DND-41 (cell line): ENCODE data around the gene B3GNT7.

Source experiments
- ATAC-seq: fragments of 200-7000 bp; cut with Tn5 transposase; 3 replicates; pipeline ENCODE4 v1.9.1; 2021; ENCODE audit warnings: low read depth; ENCODE audit not compliant: insufficient read depth
- DNase-seq: peaks from one replicate; pipeline ENCODE4 v3.0.0-alpha.2; 2020
- H2AFZ ChIP-seq: 2 replicates; pipeline ENCODE4 v1.6.0; 2012; ENCODE audit warnings: low read depth, low read length
- H3K27ac ChIP-seq: 2 replicates; pipeline ENCODE4 v1.5.1; 2012; ENCODE audit warnings: low read length, inconsistent platforms
- H3K27me3 ChIP-seq: fragments of 200-600 bp; sonication (generic); 2 replicates; pipeline ENCODE4 v1.6.0; 2012; ENCODE audit warnings: low read length, mild to moderate bottlenecking, inconsistent platforms; ENCODE audit not compliant: insufficient read depth, poor library complexity
- H3K36me3 ChIP-seq: 2 replicates; pipeline ENCODE4 v1.5.1; 2012; ENCODE audit warnings: low read length, inconsistent platforms; ENCODE audit not compliant: insufficient read depth
- H3K4me1 ChIP-seq: 2 replicates; pipeline ENCODE4 v1.5.1; 2012; ENCODE audit warnings: mild to moderate bottlenecking, low read length; ENCODE audit not compliant: insufficient read depth
- H3K4me2 ChIP-seq: 2 replicates; pipeline ENCODE4 v1.6.0; 2012; ENCODE audit warnings: mild to moderate bottlenecking, moderate library complexity, low read length, inconsistent platforms; ENCODE audit not compliant: insufficient read depth
- H3K4me3 ChIP-seq, 2 experiments: fragments of 200-600 bp in 1 of 2; shearing (Covaris generic) in 1 of 2; 2 replicates each; pipeline ENCODE4 v1.5.1; 2012 to 2016; ENCODE audit warnings: inconsistent platforms in 2 of 2, low read length in 2 of 2, mild to moderate bottlenecking in 2 of 2, low read depth in 1 of 2, moderate library complexity in 1 of 2
- H3K79me2 ChIP-seq: 2 replicates; pipeline ENCODE4 v1.6.0; 2012; ENCODE audit warnings: low read length, inconsistent platforms; ENCODE audit not compliant: insufficient read depth
- H3K9ac ChIP-seq: 2 replicates; pipeline ENCODE4 v1.6.0; 2012; ENCODE audit warnings: low read depth, mild to moderate bottlenecking, inconsistent platforms, low read length, moderate library complexity
- H3K9me3 ChIP-seq: 2 replicates; pipeline ENCODE4 v1.5.1; 2012; ENCODE audit warnings: low read length, moderate library complexity, mild to moderate bottlenecking, inconsistent platforms; ENCODE audit not compliant: insufficient read depth, severe bottlenecking
- H4K20me1 ChIP-seq: 2 replicates; pipeline ENCODE4 v1.6.0; 2012; ENCODE audit warnings: low read length; ENCODE audit not compliant: insufficient read depth
- EZH2 ChIP-seq: IDR thresholded peaks from 3 replicates; pipeline ENCODE4 v1.6.1; 2012; ENCODE audit warnings: borderline replicate concordance, low read depth, mild to moderate bottlenecking, moderate library complexity, low read length, inconsistent platforms; ENCODE audit not compliant: severe bottlenecking
- TF ChIP-seq, protein P1 (sequence below): IDR thresholded peaks from 2 replicates; pipeline ENCODE4 v1.5.1; 2012; ENCODE audit warnings: borderline replicate concordance, low read length, moderate library complexity, mild to moderate bottlenecking; ENCODE audit not compliant: poor library complexity, severe bottlenecking; ENCODE audit errors: extremely low read depth

Gene B3GNT7

GRCh38 chr2:231378026-231378722 lies 17.3 kb upstream of the B3GNT7 start:
- H3K4me1 ChIP-seq, result no peaks in the 10 kb centered on the region
- H3K9me3 ChIP-seq, result no peaks in the 10 kb centered on the region
- H3K79me2 ChIP-seq, result no peaks in the 10 kb centered on the region
- H3K4me3 ChIP-seq, result no peak overlapping the region
- no peak for ATAC-seq
- no peak overlapping the region for H2AFZ ChIP-seq
- H3K27me3 ChIP-seq, result no peaks in the 10 kb centered on the region
- H3K27ac ChIP-seq, result no peak overlapping the region
- H3K9ac ChIP-seq, result no peak overlapping the region
- TF ChIP-seq, protein P1, sequence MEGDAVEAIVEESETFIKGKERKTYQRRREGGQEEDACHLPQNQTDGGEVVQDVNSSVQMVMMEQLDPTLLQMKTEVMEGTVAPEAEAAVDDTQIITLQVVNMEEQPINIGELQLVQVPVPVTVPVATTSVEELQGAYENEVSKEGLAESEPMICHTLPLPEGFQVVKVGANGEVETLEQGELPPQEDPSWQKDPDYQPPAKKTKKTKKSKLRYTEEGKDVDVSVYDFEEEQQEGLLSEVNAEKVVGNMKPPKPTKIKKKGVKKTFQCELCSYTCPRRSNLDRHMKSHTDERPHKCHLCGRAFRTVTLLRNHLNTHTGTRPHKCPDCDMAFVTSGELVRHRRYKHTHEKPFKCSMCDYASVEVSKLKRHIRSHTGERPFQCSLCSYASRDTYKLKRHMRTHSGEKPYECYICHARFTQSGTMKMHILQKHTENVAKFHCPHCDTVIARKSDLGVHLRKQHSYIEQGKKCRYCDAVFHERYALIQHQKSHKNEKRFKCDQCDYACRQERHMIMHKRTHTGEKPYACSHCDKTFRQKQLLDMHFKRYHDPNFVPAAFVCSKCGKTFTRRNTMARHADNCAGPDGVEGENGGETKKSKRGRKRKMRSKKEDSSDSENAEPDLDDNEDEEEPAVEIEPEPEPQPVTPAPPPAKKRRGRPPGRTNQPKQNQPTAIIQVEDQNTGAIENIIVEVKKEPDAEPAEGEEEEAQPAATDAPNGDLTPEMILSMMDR, result no peak
- no peak for TF ChIP-seq EZH2
- no peak for DNase-seq
- no peak overlapping the region for H3K4me2 ChIP-seq
- H4K20me1 ChIP-seq, result no peaks in the 10 kb centered on the region
- H3K36me3 ChIP-seq, result no peaks in the 10 kb centered on the region

- no peak overlapping the region for H2AFZ ChIP-seq
- no peak overlapping the region for H3K27ac ChIP-seq
- H3K4me1 ChIP-seq, result no peaks in the 10 kb centered on the region
- no peaks in the 10 kb centered on the region for H3K27me3 ChIP-seq
- TF ChIP-seq, protein P1, result no peak
- no peak for TF ChIP-seq EZH2
- ATAC-seq, result no peak
- H3K4me2 ChIP-seq, result no peak overlapping the region
- DNase-seq, result no peak
- H3K9ac ChIP-seq, result no peak overlapping the region
- no peaks in the 10 kb centered on the region for H3K36me3 ChIP-seq
- H4K20me1 ChIP-seq, result no peaks in the 10 kb centered on the region
- H3K9me3 ChIP-seq, result no peaks in the 10 kb centered on the region
- no peaks in the 10 kb centered on the region for H3K79me2 ChIP-seq
- no peak overlapping the region for H3K4me3 ChIP-seq
Measured at GRCh38 chr2:231379266-231380215, 16.0 kb upstream of the B3GNT7 start.

GRCh38 chr2:231380307-231380706 lies 15.2 kb upstream of the B3GNT7 start:
- H3K9ac ChIP-seq, result no peak overlapping the region
- H3K27ac ChIP-seq, result no peak overlapping the region
- no peaks in the 10 kb centered on the region for H3K27me3 ChIP-seq
- H3K36me3 ChIP-seq, result no peaks in the 10 kb centered on the region
- H3K79me2 ChIP-seq, result no peaks in the 10 kb centered on the region
- no peaks in the 10 kb centered on the region for H4K20me1 ChIP-seq
- no peak overlapping the region for H3K4me2 ChIP-seq
- H3K9me3 ChIP-seq, result peaks cover 2% of the 10 kb centered on the region
- no peaks in the 10 kb centered on the region for H3K4me1 ChIP-seq
- H3K4me3 ChIP-seq, result no peak overlapping the region
- ATAC-seq, result no peak
- TF ChIP-seq, protein P1, result no peak
- TF ChIP-seq EZH2, result no peak
- DNase-seq, result no peak
- no peak overlapping the region for H2AFZ ChIP-seq
